ENCODE results near the gene COL4A6. TPM values are rescaled to one million over a fixed set of nuclear protein-coding genes. Genes with fewer than 3 reads are reported as not detected.
"Not testable (repeated sequence)": the region's sequence is repeated elsewhere in the genome, so short reads cannot be mapped to it uniquely, and the experiment has no call there.

COL4A6 gene
- total RNA-seq, 1 donor from 2014 or later = 1.2 TPM

DNA sequence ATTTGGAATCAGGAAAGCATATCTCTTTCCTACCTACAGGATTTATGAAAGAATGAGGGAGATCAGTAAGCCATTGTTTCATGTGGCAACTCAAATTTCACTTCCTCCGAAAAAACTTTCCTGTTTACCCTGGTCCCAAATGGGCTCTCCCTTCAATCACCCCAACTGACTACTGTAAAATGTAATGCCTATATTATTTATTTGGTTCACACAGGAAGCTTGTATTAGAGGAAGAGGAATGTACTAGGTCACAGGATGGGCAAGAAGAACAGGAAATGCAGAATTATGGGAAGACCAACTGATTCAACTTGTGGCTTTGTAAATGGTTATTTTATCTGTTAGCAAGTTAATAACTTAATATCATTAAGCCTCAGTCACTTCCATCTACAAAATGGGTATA, 23.1 kb downstream of the COL4A6 start:
- no peak for ATAC-seq
- DNase-seq (ENCODE audit: low spot score) = no peak
- intact Hi-C loops (cut with DNase I) = no loop called here

DNA sequence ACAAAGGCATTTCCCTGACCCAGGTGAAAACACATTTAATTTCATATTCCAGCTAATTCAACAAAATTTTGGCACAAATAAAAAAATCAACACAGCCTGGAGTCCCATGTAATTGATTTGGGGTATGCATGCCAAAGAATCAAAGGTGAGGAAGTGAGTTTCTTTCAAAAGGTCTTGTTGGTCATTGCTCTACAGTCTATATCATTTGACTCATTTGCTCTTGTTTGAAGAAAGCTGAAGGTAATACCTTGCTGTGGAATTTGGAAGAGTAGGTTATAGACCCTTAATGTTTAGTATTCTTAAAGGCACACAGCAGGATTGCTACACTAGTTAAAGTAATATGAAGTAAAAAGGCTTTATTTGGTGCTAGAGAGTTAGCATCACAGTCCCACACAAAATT, 25.4 kb downstream of the COL4A6 start:
- no peak for ATAC-seq
- no peak for DNase-seq (ENCODE audit: low spot score)
- intact Hi-C loops (cut with DNase I) = no loop called here

DNA sequence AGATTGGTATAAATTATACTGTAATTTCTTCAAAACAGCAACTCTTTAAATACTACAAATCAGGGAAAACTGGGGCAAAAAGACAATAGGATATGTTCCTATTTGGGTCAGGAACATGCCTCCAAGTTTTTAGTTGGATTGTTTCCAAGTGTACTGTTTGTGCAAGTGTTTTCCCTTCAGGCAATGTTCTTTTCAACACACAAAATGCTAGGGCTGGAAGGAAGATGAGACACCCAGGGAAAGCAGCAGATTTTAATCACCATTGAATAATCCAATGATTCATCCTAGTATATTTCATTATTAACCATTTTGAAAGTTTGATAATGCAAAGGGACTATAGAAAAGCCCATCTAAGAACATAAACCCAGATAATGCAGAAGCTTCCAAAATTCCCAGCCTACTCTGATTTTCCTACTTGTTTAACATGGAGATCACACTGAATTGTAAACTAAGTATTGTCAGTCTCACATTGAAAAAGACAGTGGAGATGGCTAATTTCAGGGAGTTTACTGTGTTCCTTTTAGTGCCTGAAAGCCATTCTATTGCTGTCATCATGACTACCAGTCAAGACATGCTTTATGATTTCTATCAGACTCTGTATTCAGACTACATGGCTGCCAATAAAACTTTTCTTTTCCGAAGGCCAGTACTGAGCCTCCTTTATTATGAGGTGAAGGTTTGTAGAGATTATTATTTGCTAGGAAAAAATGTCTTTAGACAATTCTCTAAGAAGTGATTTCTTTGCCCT, 38.6 kb downstream of the COL4A6 start:
- ATAC-seq (no peak), DNase-seq (ENCODE audit: low spot score) (no peak)
- intact Hi-C loops (cut with DNase I) = no loop called here

DNA sequence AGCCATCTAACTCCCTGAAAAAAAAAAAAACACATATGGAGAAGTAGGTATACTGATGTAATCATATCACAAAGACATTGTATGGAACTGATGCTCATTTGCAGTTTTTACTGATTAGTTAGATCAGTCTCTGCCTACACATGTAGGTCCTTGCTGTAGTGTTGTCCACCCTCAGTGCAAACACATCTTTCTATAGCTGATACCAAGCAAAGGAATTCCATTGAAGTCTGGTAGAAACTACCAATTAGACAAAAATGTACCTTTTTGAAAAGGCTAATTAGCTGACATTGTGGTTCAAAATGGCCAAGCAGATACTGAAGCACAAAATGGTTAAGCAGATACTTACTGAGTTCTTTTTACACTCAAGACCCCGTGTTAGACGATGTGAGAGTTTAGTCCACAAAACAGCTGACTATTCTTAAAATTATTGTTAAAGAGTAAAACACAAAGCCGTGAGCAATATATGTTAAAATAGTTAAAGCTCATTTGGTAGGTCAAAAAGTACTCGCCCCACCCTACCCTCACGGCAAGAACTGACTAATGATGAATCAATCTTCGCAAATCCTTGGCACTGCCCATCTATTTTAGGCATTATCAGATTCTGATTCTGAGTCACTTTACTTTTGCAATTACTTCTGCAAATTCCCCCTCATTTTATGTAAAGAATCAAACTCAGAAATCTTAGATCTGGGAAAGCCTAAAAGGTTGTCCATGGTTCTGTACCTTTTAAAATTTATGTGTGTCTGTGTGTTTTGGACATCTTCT, 40.4 kb downstream of the COL4A6 start:
- intact Hi-C loops (cut with DNase I) = no loop called here
- DNase-seq (ENCODE audit: low spot score) = no peak
- no peak for ATAC-seq

DNA sequence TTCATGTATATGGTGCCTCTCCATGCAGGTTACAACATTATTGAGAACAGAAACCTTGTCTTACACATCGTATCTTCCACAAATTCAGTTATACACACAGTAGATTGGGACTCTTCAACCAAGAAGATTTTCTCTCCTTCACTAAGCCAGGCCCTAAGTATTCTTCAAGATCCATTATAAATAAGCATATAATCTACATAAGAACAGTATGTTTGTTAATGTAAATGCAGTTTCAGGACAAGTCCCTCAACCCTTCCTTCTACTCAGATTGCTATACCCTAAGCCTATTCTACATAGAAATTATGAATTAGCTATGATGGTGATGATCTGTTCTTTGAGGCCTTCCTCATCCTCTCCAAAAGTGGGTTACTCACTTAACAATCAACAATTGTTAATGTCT, 41.2 kb downstream of the COL4A6 start:
- ATAC-seq (no peak), DNase-seq (ENCODE audit: low spot score) (no peak)
- intact Hi-C loops (cut with DNase I) = no loop called here

DNA sequence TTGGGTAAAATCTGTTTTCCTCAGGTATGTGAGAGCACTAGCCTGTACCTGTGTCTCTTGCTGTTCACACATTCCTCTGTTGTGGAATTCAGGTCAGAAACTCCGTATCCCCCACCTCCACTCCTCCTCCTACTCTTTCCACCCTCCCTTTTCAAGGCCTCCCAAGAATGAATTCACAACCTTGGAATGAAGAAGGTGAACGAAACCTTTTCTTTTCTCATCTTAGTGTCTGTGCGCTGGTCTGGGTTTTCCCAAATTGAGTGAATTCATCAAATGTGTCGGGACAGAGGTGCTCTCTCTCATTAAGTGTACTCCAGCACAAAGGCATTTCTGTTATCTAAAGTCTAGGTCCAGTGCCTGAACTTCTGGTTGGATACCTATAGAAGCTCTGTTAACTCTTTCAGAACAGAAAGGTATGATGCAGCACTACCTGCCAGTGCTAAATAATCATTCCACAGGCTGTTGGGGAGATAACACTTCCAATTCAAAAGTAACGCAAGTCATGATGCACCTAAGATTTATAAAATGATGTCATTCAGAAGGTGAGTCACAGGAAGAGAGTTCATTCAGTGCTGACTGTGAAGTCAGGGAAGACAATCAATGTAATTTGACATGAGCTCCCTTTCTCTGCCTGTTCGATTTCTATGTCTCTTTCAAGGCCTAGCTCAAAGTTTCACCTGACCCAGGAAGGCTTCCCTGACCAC, 41.9 kb downstream of the COL4A6 start:
- intact Hi-C loops (cut with DNase I) = no loop called here
- DNase-seq (ENCODE audit: low spot score) (no peak), ATAC-seq (no peak)

DNA sequence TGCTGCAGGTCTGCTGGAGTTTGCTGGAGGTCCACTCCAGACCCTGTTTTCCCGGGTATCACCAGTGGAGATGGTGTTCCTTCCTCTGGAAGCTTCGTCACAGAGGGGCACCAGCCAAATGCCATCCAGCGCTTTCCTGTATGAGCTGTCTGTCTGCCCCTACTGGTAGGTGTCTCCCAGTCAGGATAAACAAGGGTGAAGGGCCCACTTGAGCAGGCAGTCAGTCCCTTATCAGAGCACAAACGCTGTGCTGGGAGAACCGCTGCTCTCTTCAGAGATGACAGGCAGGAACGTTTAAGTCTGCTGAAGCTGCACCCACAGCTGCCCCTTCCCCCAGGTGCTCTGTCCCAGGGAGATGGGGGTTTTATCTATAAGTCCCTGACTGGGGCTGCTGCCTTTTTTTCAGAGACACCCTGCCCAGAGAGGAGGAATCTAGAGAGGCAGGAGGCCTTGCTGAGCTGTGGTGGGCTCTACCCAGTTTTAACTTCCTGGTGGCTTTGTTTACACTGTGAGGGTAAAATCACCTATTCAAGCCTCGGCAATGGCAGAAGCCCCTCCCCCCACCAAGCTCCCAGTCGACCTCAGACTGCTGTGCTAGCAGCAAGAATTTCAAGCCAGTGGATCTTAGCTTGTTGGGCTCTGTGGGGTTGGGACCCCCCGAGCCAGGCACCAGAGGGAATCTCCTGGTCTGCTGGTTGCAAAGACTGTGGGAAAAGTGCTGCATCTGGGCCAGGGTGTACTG, 47.1 kb downstream of the COL4A6 start:
- DNase-seq (ENCODE audit: low spot score); ATAC-seq; intact Hi-C loops (cut with DNase I): not testable (repeated sequence)

DNA sequence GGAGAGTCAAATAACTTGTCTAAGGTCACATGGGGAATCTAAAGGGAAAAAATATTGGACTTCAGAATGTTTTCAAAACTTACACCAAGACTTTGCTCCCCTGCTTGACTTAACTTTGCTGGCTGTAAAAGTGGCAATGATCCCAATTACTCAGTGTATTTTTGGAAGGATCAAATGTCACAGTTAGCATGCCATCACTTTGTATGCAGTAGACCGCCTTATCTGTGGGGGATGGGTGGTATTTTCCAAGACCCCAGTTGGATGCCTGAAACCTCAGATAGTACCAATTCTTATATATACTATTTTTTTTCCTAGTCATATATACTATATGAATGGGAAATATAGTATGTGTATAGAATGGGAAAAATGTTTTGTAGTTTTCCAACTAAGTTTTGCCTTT, 53.4 kb downstream of the COL4A6 start:
- ATAC-seq = no peak

DNA sequence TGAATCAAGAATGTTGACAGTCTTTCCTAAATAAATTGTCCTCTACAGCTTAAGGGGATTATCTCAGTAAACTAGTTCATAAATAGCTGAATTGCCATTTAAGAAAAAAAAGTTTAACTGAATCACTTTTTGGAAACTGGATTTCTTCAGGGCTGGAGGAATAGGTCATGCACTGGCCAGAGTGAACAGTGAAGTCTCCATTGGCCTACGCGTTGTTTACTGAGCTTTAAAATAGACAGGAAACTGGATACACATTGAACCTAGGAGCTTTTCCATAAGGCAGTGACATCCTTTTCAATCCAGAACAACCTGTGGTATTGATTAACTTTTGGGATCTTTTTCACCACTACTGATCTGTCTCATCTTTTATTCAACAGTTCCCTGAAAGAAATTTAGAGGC, 58.0 kb downstream of the COL4A6 start:
- DNase-seq (ENCODE audit: low spot score) = no peak
- intact Hi-C loops (cut with DNase I) = no loop called here
- ATAC-seq = no peak

More for the DNA sequence above, 53.4 kb downstream of the COL4A6 start:
- intact Hi-C loops (cut with DNase I) = no loop called here
- no peak for DNase-seq (ENCODE audit: low spot score)

DNA sequence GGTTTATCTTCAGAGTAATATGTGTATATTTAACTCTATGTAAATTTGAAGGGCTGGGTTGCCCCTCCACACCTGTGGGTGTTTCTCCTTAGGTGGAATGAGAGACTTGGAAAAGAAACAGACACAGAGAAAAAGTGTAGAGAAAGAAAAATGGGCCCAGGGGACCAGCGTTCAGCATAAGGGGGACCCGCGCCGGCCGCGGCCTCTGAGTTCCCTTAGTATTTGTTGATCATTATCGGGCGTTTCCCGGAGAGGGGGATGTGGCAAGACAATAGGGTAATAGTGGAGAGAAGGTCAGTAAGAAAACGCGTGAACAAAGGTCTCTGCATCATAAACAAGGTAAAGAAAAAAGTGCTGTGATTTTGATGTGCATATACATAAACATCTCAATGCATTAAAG, 61.4 kb downstream of the COL4A6 start:
- ATAC-seq; DNase-seq (ENCODE audit: low spot score); intact Hi-C loops (cut with DNase I): not testable (repeated sequence)

DNA sequence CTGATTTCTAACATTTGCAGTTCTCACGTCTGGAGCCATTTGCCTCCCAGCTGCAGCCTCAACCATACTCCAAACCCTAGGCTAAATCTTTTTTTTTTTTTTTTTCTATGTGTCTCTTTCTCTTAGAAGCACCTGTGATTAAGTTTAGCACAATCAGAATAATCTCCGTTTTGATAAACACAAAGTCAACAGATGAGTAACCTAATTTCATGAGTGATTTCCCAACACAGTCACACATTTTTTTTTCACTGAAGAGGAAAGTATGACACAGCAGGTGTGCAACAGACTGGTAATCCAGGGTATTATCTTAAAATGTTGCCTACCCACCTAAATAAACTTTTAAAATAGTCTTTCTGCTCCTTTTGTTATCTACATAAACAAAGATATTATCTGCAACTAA, 62.6 kb downstream of the COL4A6 start:
- intact Hi-C loops (cut with DNase I); DNase-seq (ENCODE audit: low spot score); ATAC-seq: not testable (repeated sequence)

DNA sequence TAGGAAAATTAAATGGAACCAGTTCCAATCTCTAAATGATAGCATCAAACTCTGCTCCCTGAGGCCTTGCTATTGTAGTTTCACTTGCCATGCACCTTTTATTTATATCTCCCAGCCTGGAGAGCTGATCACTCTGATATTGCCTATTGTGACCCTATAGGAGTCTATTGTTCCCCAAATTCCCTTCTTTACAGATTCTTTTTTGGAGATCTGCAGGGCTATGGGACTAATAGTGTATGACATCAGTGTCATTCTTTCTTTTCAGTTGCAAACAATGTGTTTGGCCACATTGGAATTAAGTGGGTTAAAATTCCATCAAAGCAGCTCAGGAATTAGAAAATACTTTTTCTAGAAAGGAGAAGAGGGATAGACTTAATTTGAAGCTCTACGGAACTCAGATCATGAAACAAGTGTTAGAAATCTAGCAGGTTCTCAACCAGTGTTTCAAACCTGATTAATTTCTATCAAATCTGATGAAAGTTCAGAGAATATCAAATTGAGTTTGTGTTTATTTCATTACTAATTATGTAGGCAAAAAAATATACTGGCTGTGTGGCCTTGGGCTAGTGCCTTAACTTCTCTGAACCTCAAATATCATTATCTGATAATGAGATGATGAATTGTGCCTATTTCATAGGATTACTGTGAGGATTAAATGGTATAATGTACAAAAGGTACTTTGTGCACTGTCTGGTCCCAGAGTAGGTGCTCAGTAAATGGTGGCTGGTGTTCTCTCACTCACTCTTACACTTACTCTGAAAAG, 71.4 kb downstream of the COL4A6 start:
- DNase-seq (ENCODE audit: low spot score) (no peak), ATAC-seq (no peak)
- intact Hi-C loops (cut with DNase I) = no loop called here

DNA sequence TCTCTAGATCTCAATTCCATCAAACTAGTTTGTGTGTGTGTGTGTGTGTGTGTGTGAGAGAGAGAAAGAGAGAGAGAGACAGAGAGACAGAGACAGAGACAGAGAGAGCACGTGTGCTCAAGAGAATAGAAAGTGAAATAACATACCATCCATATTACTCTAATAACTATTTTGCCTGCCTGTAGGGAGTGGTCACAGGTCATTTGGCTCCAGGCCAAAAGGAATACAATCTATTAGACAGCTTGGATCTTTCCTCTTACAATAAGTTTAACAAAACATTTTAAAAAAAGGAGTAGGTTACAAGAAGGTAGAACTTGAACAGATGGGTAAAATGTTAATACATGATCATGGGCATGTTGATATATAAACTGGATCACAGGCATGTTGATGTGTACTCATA, 76.2 kb downstream of the COL4A6 start:
- intact Hi-C loops (cut with DNase I) = no loop called here
- ATAC-seq (no peak), DNase-seq (ENCODE audit: low spot score) (no peak)

DNA sequence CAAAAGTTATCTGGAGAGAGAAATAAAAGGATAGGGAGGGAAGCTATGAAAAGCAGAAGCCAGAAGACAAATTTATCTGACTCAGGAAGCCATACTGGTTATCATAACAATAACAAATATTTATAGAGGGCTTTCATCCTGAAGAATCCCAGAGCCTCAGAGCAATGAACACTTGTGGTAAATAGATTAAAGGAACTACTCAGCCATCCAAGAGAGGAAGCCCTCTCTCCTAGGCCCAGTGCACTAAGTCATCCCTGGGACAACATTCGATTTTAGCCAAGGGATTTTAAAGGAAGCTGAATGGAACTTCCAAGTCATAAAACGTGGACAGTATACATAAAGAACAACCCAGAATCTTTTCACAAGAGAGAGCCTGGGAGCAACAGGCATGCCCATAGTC, 76.9 kb downstream of the COL4A6 start:
- DNase-seq (ENCODE audit: low spot score) = no peak
- no peak for ATAC-seq
- intact Hi-C loops (cut with DNase I) = no loop called here

DNA sequence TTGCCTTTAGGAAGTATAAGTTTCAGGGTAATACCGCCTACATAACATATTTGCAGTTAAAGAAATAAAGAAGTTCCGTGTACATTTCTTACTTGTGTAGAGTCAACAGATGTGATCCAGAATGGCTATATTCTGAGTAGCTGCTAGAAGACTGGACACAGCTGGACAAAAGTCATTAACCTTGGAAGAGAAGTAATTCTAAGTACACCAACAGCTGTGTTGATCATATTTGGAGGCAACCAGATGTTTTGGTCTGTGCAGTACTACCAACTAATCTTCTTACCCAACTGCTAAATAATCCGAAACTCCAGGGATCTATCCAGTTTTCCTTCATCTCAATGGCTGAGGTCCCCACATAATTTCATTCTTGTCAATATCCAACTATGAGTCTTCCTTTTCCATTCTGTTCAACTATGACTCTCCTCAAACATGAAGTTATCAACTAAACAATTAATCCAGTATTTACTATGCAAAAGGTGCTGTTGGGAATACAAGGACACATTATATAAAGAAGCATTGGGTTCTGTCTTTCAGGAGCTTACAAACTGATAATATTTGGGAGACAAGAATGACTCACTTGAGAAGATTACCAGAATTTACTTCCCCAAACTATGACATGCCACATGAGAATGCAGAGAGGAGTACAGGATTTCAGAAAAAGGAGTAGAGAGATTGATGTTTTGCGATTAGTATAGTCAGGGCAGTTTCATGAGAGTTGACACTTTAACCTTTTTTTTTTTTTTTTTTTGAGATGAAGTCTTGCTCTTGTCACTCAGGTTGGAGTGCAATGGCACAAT, 78.2 kb downstream of the COL4A6 start:
- intact Hi-C loops (cut with DNase I) = no loop called here
- no peak for DNase-seq (ENCODE audit: low spot score)
- ATAC-seq = no peak

DNA sequence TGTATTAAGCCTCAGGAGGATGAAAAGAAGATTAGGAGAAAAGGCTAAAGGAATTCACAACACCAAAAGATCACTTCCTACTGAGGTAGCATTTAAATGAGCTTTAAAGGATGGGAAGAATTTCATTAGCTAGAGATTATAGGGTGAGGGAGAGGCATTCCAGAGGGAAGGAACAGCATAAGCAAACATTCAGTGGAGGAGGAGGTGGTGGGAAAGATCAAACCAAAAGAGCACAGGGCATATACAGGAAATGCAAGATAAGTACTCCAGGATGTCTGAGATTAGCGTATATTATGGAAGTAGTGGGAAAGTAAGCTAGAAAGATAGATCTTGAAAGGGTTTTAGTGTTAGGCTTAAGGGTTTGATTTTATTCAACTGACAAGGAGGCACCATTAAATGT, 84.8 kb downstream of the COL4A6 start:
- ATAC-seq (no peak), DNase-seq (ENCODE audit: low spot score) (no peak)
- intact Hi-C loops (cut with DNase I) = no loop called here

DNA sequence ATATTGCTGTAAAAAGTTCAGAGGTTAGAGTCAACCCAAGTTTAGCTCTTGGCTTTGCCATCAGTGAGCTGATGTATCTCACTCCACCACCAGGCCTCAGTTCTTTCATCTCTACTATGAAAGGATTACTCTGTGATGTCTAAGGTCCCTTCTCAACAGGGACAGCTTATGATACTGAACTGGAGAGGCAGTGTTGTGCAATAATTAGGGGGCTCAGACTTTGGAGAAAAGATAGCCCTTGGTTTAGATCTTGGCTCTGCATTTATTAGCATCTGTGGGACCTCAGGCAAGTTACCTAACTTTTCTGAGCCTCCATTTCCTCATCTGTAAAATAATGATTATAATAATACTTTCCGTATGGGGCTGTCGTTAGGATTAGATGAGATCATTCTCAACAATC, 89.0 kb downstream of the COL4A6 start:
- ATAC-seq (no peak), DNase-seq (ENCODE audit: low spot score) (no peak)
- intact Hi-C loops (cut with DNase I) = no loop called here

DNA sequence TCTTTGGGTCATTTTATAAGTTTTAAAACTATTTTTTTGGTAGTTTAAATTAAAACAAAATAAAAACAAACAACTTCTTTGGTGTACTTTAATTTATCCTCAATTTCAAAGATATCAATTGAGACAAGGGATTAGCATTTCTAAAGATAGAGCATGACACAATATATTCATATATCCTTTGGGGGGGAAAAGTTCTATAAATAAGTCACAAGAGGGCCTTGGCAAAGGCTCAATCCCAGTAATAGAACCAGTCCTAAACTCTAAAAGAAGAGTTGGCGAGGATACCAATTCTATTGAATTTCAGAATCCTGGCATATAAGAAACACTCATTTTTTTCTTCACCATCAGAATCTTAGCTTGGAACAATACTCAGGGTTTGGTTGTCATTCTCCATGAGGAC, 89.7 kb downstream of the COL4A6 start:
- no peak for ATAC-seq
- intact Hi-C loops (cut with DNase I) = no loop called here

More for the DNA sequence above, 89.7 kb downstream of the COL4A6 start:
- DNase-seq (ENCODE audit: low spot score) = no peak

Measured in sciatic nerve (tissue), 2 donors.